Stimulated activated CD8-positive, alpha-beta memory T cell treated with anti-CD3 and anti-CD28 coated beads, Interleukin-4, amount 100 ng/mL, for 48 hours (primary cell): Measurements from ENCODE around the gene NCOA3.

ENCODE experiments used
- DNase-seq: peaks from one replicate; pipeline ENCODE4 v3.0.0-alpha.2; 2020

NCOA3 gene

DNA sequence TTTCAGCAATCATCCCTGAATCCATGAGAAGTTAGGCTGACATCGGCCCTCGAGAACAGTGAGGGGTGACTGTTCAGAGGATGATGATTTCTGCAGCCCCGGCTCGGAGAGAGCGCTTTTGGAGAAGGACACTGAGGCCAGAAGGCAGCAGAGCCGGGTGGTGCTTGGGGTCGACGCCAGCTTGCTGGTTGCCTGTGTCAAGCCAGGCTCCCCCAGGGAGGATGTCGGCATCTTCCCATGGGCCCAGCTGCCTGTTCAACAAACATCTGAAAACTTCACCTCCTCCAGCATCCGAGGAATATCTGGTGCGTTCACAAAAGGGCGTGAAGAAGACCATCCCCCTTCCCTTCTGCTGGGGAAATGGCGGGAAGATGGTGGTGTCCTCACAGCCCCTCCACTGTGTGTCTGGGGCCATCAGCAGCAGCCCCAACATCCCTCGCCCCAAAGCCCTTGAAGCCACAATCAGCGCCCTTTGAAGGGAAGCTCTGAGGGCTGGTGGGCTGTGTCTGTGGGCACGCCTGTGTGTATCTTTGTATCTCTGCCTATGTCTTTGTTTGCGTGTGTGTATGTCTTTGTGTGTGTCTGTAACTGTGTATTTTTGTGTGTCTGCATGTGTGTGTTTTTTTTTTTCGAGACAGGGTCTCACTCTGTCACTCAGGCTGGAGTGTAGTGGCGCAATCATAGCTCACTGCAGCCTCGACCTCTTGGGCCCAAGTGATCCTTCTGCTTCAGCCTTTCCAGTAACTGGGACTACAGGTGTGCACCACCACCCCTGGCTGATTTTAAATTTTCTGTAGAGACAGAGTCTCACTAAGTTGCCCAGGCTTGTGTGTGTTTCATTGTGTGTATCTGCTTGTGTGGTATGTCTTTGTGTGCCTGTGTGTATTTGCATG, 185.7 kb downstream of the NCOA3 start:
- DNase-seq: no peak

GRCh38 chr20:47688385-47689381, 187.0 kb downstream of the NCOA3 start:
- DNase-seq: no peak

DNA sequence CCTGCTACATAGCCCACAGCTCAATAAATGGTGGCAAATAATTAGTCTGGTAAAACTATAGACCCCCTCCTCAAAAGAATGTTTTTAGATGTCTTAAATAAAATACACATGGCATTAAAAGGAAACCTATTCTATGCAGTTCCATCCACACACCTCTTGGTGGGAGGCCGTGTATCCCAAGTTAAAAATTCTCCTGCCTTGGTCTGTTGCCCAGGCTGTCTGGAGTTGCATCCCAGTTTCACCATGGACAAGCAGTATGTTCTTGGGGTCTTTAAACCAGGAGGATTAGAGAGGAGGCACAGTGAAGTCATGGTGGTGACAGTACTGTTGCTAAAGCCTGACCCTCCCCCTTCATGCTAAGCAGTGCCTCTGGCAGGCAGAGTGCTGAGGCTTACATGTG, 188.0 kb downstream of the NCOA3 start:
- no peak for DNase-seq

DNA sequence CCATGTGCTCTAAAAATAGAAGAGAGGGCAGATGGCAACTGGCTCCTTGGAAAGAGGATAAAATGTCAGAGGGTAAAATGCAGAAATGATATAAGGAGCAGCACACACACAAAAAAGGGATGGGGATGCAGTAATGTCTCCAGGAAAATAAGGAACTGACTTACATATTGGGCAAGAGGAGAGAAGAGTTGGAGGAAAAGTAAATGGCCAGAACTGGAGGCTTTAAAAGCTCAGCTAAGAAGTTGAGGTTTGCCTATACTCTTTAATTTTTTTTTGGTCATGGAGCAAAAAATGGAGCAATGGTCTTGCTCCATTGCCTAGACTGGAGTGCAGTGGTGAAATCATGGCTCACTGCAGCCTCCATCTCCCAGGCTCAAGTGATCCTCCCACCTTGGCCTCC, 189.9 kb downstream of the NCOA3 start:
- no peak for DNase-seq

GRCh38 chr20:47694021-47694818, 192.5 kb downstream of the NCOA3 start:
- no peak for DNase-seq

GRCh38 chr20:47696856-47697255, 195.2 kb downstream of the NCOA3 start:
- DNase-seq: no peak

GRCh38 chr20:47698142-47698541, 196.5 kb downstream of the NCOA3 start:
- no peak for DNase-seq

GRCh38 chr20:47699818-47700217, 198.1 kb downstream of the NCOA3 start:
- DNase-seq: no peak

GRCh38 chr20:47700327-47700726, 198.6 kb downstream of the NCOA3 start:
- no peak for DNase-seq

- no peak for DNase-seq
Measured at GRCh38 chr20:47701612-47702011, 199.9 kb downstream of the NCOA3 start.

DNA sequence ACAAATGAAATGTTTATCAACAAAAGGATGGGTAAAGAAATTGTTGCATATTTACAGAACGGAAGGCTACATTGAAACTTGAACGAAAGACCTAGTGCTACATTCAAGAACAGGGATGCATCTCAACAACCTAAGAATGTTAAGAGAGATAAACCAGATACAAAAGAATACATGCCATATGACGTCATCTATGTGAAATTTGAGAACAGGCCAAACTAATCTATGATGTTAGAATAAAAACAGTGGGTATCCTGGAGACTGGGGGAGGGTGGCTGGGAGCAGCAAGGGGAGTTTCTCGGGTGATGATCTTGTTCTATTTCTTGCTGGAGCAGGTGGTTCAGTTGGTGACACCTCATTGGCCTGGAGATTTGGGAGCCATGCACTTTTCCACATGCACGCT, 202.1 kb downstream of the NCOA3 start:
- no peak for DNase-seq

DNA sequence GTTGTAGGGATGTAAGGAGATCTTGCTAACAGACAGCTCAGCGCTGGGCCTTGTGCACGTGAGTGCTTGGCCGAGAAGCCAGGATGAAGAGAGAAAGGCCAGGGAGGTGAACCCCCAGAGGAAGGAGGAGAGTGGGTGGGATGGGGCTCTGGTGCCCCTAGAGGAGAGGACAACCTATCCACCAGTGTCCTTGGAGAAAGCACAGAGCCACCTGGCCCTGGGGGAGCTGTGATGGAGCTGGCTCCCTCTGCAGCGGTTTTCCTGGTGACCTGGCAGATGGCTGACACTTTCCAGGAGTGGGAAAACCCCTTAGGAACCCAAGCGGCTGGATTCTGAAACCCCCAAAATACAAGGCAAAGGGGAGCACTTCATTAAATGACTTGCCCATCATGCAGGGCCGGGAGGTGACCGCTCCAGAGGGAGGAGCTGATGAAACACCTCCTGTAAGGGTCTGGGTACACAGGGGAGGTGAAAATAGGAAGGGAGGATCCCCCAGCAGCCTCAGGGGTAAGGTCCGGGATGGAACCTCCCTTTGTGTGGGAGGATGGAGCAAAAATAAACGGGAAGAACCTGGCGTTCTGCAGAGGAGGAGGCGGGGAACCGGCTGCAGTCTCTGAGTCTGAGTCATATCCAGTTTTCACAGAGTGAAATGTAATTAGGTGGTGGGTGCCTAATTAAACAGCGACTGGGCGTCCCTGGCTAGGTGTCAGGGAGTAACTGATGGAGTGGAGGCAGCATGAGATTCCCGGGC, 203.2 kb downstream of the NCOA3 start:
- DNase-seq: no peak

GRCh38 chr20:47705497-47705856, 203.8 kb downstream of the NCOA3 start:
- DNase-seq: no peak

DNA sequence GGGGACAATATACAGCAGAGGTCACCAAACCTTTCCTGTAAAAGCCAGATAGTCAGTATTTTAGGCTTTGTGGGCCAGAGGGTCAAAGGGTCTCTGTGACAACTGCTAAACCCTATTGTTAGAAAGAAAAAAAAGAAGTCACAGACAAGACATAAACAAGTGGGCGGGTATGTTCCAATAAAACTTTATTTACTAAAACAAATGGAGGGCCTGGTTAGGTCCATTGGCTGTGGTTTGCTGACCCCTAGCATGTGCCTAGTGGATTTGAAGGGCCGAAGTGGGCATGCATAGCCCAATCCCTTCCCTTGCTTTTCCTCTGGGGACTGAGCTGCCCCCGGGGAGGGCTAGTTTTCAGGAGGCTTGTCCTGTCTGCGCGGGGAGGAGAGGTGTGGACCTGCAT, 204.7 kb downstream of the NCOA3 start:
- DNase-seq: no peak
